NK-92 treated with Interleukin-12 subunit alpha and Interleukin-12 subunit beta, amount 100 ng/mL, for 24 hours (cell line): ENCODE data around the gene SNAP47.
A peak's percentile ranks its signal among the peaks of the same experiment; 100 is the strongest.

Source experiments
- DNase-seq: peaks from one replicate; lab custom pipeline; 2025; lab: John Stamatoyannopoulos, UW

SNAP47 gene

DNA sequence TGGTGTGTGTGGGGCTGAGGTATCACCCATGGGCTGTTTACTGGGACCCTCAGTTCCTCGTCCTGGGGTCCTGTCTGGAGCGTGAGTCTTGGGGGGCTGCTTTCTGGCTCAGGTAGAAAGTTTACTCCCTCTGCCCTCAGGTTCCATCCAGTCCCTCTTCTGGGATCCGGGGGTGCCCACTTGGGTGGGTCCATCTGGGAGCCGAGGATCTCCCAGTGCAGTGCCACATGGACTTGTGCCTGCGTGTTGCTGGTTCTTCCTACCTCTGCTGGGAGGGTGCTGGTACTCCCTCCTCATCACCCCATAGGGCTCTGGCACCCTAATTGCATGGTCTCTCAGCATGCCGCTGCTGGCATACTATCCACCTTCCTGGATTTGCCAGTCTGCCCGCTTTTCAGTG, 14.0 kb downstream of the SNAP47 start:
- DNase-seq: no peak

- no peak for DNase-seq
Measured at GRCh38 chr1:227749916-227750710, 14.9 kb downstream of the SNAP47 start.

GRCh38 chr1:227753999-227754711, 18.9 kb downstream of the SNAP47 start:
- no peak for DNase-seq

DNA sequence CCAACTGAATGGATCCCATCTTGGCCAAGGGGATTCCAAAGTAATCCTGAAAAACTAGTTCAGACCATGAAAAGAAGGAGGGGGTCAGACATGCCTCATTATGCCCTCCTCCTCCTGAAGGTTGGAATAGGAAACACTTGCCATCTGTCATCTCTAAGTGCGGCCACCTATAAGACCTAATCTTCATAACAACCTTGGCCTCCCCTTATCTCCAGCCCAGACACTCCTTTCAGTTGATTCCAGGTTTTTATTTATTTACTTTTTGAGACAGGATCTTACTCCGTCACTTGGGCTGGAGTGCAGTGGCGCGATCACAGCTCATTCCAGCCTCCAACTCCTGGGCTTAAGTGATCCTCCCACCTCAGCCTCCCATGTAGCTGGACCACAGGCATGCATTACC, 19.7 kb downstream of the SNAP47 start:
- no peak for DNase-seq

GRCh38 chr1:227756172-227756959, 21.1 kb downstream of the SNAP47 start:
- DNase-seq: no peak

DNA sequence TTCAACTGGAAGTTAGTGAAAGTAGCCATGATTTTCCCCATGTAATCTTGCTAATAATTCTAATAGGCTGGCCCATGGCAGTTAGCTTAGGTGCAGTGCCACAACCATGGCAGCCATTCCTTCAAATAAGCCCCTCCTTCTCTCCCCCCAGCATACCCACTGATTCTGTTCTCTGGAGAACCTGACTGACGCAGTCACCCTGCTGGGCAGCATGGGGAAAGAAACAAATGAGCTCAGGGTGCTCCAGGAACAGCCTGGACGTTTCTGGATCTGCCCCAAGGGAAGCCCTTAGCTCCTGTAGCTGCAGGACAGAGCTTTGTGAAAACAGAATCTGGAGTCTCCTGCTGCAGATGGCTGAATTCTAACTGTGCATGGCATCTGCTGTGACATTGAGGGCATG, 22.5 kb downstream of the SNAP47 start:
- DNase-seq: no peak

- no peak for DNase-seq
Measured at GRCh38 chr1:227758366-227758765, 23.1 kb downstream of the SNAP47 start.

DNA sequence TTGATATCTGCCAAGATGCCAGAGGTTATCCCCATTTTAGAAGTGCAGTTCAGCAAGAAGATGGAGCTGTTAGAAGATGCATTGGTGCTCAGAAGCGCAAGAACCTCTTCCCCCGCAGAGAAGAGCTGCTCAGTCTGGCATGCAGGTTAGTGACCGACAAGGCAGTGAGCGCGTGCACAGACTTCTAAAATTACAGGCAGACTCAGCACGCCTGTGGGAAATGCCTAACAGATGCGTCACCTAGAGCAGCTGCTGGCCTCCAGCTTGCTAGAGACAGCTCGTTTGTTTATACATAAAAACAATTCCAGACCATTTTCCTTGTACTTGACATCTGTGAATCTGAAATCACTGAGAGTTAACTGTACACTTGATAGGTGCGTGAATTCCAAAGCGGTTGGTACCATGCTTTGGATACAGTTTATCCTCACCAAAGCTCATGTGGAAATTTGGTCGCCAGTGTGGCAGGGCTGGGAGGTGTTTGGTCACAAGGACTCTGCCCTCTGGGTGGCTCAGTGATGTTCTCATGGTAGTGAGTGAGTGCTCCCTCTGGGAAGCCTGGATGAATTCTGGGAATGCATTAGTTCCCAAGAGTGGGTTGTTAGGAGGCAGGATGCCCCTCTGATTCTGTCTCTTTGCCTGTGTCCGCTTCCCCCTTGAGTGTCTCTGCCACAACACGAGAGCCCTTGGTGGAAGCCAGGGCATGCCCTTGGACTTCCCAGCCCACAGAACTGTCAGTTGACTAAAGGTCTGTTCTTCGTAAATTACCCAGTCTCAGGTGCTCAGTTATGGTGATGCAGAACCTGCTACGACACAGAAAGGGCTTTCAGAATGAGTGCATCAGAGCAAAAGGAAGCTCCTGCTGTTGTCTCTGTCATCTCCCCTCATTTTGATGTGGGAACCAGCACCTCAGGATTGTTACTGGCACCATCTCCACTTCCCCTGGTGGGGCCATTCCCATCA, 24.4 kb downstream of the SNAP47 start:
- DNase-seq: no peak

GRCh38 chr1:227760377-227760776, 25.1 kb downstream of the SNAP47 start:
- DNase-seq: no peak

GRCh38 chr1:227761621-227762230, 26.5 kb downstream of the SNAP47 start:
- no peak for DNase-seq

- peak; percentile 94 for DNase-seq
Measured at GRCh38 chr1:227762231-227762911, 27.1 kb downstream of the SNAP47 start.

GRCh38 chr1:227763246-227764018, 28.2 kb downstream of the SNAP47 start:
- DNase-seq: no peak

GRCh38 chr1:227764019-227764391, 28.8 kb downstream of the SNAP47 start:
- no peak for DNase-seq

DNA sequence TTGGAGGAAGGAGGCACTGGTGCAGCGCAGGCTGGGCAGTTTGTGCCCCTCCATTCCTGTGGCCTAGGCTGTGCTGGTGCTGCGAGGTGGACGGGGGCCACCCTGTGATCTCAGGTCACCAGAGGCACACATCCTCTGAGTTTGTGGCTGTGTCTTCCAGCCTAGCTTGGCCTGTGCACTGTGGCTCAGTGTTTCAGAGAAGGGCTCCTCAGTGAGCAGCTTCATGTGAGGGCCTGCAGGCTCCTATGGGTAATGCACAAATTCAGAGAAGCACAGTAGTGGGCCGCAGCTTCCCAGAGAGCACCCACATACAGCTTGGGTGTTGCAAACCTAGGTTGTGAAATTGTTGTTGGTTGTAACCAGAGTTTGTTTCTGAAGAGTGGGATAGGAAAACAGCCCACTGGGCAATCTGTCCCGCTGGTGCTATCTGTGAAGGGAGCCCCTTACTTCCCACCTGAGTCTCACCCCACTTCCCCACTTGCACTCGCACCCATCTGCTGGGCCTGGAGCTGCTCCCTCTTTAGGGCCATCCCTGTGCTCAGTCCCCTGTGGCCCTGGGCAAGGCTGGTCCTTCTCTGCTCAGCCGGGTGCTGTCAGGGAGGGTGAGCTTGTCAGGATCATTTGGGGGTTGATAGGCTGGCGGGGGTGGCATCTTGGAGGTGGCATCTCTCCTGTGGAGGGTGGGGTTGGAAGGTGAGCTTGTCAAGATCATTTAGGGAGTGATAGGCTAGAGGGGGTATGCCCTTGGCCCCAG, 30.2 kb downstream of the SNAP47 start:
- peak; percentile 63 for DNase-seq

DNA sequence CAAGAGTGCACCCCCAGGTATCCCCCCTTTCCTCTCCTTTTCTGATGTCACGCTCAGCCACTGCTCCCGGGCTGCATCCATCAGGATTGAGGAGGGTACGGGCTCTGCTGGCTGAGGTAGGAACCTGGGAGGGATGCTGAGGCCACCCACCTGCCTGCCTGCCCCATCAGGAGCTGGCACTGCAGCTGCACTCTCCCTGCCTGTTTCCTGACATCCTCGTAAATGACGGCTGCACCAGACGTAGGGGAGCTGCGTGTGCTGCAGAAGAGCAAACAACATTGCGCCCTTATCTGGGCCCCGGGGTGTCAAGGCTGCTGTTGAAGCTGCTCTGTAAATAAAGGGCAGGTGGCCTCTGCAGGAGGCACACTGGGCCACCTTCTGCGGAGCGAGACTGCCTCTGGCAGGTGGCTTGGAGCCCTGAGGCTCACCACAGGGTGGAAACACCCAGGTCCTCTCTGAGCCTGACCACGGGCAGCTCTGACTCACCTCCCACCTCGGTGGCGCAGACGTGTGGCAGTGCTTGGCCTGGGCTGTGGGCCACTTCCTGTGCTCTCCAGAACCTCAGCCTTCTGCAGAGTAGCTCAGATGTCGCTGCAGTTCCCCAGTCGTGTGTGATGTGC, 30.9 kb downstream of the SNAP47 start:
- DNase-seq: peak; percentile 94

DNA sequence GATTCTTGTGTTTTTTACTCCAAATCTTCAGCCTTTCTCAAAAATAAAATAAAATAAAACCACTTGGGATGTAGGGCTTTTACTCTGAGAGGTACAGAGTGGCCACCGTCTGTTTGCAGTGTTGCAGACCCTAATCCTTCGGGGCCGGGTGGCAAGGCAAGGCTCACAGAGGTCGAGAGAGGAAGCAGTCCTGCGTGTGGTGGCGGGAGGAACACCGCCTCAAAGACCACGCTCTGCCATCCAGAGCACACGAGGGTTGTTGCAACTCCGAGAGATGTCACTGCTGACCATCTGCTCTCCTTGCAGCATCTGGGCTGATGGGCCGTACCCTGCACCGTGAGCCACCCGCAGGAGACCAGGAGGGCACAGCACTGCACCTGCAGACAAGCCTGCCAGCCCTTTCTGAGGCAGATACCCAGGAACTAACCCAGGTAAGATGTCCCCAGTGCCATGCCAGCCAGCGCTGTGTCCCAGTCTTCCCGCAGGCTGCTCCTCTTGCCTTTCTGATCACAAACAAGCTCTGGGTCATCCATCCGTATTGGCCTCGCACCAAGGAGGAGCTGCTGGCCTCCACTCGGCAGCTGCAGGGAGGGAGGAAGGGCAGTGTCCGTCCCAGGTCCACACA, 31.5 kb downstream of the SNAP47 start:
- peak; percentile 60 for DNase-seq

- no peak for DNase-seq
Measured at GRCh38 chr1:227767401-227768124, 32.3 kb downstream of the SNAP47 start.

- DNase-seq: no peak
Measured at GRCh38 chr1:227768125-227768439, 32.8 kb downstream of the SNAP47 start.
